GM18508 (cell line): Measurements from ENCODE around the gene GABRA1.

Experiments
- ATAC-seq: cut with Tn5 transposase; IDR thresholded peaks from one replicate; pipeline ENCODE4 v1.9.1; 2021; ENCODE audit warnings: moderate number of reproducible peaks; ENCODE audit not compliant: insufficient read depth, unreplicated experiment

The GABRA1 gene

DNA sequence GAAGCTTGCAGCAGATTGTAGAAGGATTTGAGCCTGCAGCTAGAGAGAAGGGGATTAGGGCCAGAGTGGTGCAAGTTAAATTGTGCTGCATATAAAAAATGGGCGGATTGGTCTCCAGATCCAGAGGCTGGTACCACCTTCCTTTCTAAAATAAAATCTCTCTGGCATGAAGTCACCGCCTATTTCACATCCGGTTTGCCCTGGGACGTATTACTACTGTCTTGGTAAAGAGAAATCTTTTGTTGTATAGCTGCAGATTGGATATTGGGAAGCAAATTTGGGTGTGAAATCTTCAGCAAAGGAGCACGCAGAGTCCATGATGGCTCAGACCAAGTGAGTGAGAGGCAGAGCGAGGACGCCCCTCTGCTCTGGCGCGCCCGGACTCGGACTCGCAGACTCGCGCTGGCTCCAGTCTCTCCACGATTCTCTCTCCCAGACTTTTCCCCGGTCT, at the start of gene GABRA1:
Gene GABRA1, plus strand, starts transcription at position 180 of the 451 bp plus-strand sequence. CDS start 2,691 bp downstream, outside the sequence.
- ATAC-seq = no peak

DNA sequence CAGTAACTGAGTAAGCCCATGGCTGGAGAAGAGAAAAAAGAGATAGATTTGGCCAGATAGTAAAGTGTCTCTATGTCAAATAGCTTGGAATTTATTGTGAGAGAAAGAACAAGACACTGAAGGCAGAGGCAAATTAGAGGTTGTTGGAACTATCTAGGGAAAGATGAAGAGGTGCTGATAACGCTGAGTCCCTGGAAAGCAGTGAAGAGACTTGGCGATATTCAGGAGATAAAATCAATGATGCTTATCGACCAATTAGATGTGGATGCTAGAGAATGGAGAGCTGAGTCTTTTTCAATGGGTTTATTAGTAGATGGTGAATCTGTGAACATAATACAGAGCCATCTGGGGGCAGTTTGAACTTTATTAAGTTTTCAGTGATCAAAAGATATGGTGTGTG, 48.6 kb upstream of the GABRA1 start:
- no peak for ATAC-seq

DNA sequence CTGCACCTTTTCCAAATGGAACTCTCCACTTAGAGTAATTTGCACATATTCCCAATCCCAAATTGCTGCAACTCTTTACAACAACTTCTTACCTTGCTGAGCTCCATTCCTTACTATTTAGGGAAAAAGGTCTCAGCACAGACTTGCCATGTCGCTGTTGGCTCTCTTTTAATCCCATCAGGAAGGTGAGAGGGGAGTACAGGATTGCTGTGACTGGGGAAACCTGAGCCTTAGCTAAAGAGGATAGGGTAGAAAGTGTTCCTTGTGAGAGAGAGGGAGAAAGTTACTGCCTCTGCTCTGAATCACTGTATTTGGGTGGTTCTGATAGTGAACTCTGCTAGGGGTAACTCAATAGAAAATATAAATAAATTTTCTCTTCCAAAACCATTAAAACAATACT, 43.7 kb upstream of the GABRA1 start:
- ATAC-seq = no peak

DNA sequence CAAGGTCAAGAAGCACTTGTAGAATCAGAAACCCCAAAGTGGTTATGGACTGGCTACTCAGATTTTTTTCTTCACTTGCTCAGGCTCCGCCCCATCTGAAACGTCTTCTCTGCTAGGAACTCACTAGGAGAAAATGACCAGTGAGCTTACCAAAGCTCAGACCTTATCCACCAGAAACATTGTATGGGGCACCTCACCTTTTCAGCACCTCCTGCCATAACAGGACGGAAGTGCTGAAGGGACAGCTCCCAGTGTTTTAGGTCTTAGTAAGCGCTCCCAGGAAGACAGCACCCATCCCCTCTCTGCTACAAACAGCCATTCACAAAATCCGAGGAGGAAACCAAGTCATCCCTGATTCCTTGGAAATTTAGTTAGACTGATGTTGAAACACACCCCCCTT, 1.2 kb upstream of the GABRA1 start:
- no peak for ATAC-seq

DNA sequence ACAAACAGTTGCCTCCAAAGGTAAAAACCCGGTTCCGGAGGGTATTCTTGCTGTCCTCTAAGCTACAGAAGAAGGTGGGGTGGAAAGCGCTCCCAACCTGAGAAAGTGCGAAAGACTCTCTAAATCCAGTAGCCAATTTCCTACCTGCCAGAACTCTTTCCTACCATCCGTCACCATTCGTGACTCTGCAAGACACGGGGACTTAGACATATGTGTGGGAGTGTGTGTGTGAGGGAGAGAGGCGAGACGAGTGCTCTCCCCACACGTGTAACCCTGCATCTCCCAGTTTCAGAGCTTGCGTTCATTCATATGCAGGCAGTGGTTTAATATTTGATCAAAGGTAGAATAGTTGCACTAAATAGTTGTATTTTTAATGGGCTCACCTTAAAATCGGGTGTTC, 473 bp upstream of the GABRA1 start:
- no peak for ATAC-seq

DNA sequence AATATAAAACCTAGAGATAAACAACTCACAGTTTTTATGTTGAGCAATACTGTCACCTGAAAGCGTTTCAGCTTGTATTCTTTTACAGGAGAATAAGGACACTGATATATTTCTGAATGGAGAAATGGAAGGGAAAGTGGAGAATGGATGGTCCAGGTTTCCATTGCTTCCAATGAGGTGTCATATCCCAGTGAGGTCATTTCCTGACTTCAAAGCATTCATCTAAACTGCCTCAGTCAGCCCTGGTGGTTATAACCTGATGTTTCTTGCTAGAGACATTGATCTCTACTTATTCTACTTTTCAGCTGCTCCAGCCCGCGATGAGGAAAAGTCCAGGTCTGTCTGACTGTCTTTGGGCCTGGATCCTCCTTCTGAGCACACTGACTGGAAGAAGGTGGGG, 2.6 kb downstream of the GABRA1 start:
- ATAC-seq = no peak

DNA sequence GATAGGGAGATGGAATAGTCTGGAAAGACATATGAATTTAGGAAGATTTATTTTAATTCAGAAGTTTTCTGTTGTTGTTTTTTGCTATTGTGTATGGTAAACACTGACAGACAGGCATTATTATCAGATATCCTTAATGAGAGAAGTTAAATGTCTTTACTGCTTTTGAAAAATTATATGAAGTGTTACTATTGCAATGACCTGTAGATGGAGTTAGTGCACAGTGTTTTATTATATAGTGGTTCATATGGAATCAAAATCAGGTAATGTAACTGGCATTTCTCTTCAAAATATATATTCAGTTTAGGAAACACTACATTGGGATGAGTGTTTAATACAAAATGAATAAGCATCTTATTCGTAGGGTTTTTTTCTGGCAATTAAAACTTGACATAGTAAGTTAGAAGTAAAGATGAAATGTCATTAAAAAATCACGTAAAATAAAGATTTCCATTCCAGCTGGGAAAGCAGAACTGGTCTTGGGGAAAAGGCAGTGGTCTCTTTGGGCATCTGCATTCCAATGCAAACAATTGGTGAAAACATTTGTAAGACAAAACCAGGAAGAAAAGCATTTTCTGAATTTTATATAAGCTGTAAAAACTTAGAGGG, 3.9 kb downstream of the GABRA1 start:
- ATAC-seq = no peak

DNA sequence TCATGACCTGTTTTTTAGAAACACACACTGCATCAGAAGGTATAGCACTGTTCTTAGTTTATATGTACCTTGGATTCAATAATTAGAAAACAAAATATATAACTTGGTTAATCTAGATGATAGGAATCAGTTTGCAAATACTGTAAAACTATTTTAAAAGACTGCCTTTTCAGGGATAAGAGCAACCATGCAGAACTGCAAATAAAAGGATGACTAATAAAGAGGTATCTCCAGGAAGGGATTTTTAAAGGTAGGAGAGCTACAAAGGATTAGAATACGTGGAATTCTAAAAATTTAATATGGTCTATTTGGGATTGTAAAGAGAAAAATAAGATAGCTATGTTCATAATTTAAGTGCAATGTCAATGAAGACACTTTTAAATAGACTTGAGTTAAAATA, 9.4 kb downstream of the GABRA1 start:
- no peak for ATAC-seq

DNA sequence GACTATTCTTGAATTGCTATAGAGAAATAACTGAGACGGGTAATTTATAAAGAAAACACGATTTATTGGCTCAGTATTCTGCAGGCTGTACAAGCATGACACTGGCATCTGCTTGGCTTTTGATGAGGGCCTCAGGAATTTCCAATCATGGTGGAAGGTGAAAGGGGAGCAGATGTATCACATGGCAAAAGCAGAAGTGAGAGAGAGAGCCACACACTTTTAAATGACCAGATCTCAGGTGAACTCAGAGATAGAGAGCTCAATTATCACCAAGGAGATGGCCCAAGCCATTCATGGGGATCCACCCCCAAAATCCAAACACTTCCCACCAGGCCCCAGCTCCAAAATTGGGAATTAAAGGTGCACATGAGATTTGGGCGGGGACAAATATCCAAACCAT, 15.3 kb downstream of the GABRA1 start:
- ATAC-seq = no peak

DNA sequence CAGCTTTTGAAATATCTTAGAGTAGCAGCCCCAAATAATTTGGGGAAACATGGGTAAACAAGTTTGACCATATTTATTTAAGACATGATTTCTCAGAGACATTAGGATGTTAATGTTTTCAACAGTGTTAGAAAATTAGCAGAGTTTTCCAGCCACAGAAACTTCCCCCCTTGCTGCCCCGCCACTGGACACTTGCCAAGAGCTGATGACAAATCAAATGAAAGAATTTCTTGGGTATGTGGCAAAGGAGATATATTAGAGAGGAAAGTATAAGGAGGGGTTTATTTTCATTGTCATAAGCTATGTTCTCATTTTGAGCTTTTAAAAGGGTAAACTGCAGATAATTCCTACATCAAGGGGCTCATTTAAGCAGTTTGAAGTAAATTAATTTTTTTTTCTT, 15.9 kb downstream of the GABRA1 start:
- no peak for ATAC-seq

DNA sequence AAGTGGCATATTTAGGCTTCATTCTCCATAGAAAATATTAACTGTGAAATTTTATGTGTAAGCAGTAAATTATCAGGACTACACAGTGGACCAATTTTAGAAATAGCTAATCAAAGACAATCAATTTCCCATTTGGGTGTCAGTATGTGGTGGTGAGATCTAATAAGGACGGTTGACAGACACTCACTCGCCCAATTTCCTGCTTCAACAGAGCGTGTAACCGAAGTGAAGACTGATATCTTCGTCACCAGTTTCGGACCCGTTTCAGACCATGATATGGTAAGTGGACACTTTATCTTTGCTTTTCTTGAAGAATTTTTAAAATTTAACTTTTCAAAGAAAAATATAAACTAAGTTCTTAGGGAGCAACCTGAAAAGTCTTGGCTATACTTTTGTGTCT, 17.6 kb downstream of the GABRA1 start:
- ATAC-seq = no peak

DNA sequence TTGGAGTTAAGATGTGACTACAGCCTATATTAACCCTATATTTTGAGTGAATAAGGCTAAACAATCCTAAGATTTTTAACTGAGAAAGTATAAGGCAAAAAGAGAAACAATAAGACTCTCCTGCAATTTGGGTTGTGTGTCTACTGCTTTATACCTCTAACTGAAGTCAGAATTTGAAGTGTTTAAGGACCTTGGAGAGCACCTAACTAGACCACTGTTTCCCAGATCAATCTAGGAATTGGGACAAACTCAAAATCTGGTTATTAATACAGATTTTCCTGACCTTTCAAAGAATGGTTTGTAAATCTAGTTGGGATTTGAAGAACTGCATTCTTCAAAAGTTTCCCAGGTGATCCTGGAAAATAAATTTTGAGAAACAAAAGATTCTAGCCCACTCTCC, 42.1 kb downstream of the GABRA1 start:
- no peak for ATAC-seq

DNA sequence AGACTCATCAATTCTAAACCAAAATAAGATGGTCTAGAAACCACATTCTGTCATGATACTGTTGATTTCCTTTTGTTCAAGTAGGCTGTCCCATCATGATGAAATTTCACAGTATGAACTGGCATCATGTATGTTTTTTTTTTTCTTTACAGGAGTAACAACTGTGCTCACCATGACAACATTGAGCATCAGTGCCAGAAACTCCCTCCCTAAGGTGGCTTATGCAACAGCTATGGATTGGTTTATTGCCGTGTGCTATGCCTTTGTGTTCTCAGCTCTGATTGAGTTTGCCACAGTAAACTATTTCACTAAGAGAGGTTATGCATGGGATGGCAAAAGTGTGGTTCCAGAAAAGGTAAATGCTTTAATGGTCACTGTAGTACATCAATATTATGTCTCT, 47.6 kb downstream of the GABRA1 start:
- no peak for ATAC-seq

DNA sequence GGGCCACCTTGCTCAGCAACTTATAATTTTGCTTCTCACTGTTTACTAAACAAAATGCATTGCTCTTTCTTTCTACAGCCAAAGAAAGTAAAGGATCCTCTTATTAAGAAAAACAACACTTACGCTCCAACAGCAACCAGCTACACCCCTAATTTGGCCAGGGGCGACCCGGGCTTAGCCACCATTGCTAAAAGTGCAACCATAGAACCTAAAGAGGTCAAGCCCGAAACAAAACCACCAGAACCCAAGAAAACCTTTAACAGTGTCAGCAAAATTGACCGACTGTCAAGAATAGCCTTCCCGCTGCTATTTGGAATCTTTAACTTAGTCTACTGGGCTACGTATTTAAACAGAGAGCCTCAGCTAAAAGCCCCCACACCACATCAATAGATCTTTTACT, 49.1 kb downstream of the GABRA1 start:
- ATAC-seq = no peak

DNA sequence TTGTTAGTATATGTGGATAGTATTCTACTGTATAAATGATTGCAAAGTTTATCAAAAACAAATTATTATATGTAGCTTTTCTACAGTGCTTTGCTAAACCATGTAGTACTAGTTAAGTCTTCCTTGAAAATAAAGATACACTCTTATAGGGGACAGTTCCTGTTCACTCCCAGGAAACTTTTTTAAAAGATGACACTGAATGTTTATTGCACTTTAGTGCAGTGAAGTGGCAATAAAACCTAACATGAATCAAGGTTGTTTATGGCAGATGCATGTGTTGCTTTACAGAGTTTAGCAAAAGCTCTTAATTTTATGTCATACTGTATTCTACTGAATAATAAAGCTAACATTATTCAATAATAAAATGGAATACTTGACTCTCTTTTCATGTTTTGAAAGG, 51.7 kb downstream of the GABRA1 start:
- ATAC-seq = no peak

DNA sequence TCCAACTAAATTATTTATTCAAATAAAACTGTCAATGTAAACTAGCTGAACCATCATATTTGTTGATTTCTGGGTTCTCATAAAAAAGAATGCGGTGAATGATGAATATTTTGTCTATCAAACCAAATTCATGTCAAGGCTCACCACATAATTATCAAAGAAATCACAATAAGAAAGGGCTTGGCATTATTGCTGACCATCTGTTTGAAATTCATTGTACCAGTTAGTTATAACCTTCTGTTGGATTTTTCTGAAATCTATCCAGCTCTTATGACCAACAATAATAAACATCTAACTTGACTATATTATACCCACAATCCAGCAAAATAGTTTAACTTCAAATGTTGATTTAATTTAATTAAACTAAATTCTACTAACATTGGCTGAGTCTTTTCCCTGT, 53.1 kb downstream of the GABRA1 start:
- ATAC-seq = no peak

DNA sequence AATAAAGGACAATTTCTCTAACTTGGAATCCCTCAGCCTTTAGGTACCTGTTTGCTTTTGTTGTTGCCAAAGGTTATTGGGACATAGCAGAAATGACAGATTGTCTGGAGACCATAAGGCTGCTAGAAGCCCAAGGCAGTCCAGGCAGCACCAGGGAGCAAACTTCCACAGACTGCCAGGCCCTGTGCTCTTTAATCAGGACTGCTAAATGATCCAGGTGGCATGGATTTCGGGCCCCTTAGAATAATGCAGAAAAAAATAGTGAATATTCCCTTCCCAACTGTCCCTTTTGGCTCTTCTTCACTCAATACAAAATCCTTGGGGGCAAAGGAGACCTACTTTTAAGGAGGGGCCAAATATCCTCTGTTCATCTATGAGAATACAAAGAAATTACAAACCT, 73.9 kb downstream of the GABRA1 start:
- ATAC-seq = no peak

DNA sequence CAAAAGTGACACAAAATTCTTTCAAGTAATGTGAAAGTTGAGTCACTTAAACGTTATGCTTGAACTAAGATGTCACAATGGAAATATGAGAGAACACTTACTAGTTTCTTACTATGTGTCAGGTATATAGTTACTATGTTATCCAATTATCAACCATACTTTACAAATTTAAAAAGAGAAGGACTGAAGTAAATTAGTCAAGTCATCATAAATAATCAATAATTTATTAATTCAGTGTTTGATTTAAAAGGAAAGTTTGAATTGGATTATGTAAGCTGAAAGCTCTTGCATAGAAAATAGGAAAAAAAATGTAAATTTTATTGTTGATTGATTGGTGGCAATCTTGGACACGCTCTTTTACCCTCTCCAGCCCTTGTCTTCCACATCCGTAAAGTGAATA, 76.3 kb downstream of the GABRA1 start:
- no peak for ATAC-seq

DNA sequence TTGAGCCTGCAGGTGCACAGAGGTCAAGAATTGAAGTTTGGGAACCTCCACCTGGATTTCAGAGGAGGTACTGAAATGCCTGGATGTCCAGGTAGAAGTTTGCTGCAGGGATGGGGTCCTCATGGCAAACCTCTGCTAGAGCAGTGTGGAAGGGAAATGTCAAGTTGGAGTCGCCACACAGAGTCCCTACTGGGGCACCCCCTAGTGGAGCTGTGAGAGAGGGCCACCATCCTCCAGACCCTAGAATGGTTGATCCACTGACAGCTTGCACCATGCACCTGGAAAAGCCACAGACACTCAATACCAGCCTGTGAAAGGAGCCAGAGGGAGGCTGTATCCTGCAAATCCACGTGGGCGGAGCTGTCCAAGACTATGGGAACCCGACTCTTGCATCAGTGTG, 78.0 kb downstream of the GABRA1 start:
- no peak for ATAC-seq

DNA sequence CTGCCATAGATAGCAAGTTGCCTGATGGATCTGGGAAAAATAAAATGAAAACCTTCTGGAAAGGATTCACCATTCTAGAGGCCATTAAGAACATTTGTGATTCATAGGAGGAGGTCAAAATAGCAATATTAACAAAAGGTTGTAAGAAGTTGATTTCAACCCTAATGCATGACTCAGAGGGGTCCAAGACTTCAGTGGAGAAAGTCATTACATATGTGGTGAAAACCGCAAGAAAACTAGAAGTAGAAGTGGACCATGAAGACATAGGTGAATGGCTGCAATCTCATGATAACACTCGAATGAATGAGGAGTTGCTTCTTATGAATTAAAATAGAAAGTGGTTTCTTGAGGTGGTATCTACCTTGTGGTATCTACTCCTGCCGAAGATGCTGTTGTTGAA, 86.6 kb downstream of the GABRA1 start:
- ATAC-seq = no peak

DNA sequence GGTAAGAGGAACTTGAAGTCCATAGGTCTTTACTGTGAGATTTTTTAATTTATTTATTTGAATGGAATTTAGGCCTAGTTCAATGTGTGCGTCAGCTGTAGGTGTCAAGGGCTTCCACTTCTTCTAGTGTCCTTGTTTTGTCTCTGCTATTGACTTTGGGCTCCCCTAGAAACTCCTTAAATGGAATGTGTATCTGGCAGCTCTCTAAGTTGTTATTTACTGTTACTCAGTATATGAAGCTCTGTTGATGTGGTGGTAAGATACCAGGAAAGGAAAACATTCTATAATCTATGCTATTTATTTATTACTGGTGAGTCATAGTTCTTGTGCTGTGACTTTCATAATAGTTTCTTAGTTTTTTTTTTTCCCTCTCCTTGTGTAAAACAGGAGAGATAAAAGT, 97.1 kb downstream of the GABRA1 start:
- ATAC-seq = no peak

DNA sequence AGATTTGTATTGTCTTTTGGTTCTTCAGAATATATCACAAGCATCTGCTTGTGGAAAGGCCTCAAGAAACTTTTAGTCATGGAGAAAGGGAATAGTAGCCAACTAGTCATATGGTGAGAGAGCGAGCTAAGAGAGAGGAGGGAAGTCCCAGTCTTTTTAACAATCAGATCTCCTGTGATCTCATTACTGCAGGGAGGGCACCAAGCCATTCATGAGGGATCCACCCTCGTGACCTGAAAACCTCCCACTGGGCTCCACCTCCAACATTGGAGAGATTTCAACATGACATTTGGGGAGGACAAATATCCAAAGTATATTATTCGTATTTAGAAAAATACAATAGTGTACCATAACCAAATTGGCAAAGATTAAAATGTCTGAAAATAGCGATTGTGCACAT, 99.0 kb downstream of the GABRA1 start:
- no peak for ATAC-seq
